Type B pancreatic cell (in vitro differentiated cells): ENCODE results near the gene CHRM5. TPM values are rescaled to one million over a fixed set of nuclear protein-coding genes. Genes with fewer than 3 reads are reported as not detected.

Experiments used
- DNase-seq: peaks from one replicate; pipeline ENCODE4 v3.0.0; 2021; ENCODE audit warnings: mixed read lengths; ENCODE audit not compliant: unreplicated experiment; ENCODE audit errors: extremely low spot score
- H3K27ac Mint-ChIP-seq: 2 replicates; pipeline ENCODE4 v1.8.0; 2021; ENCODE audit warnings: mild to moderate bottlenecking, mixed read lengths
- H3K27me3 Mint-ChIP-seq: 2 replicates; pipeline ENCODE4 v1.8.0; 2021; ENCODE audit warnings: mixed read lengths
- H3K36me3 Mint-ChIP-seq: 2 replicates; pipeline ENCODE4 v1.8.0; 2021; ENCODE audit warnings: mixed read lengths
- H3K4me1 Mint-ChIP-seq: one replicate; pipeline ENCODE4 v1.8.0; 2021; ENCODE audit warnings: mixed read lengths; ENCODE audit not compliant: unreplicated experiment
- H3K4me3 Mint-ChIP-seq: 2 replicates; pipeline ENCODE4 v1.8.0; 2021; ENCODE audit warnings: mild to moderate bottlenecking, mixed read lengths
- H3K9me3 Mint-ChIP-seq: 2 replicates; pipeline ENCODE4 v1.8.0; 2021; ENCODE audit warnings: mixed read lengths
- total RNA-seq: library from RNA; stranded (reverse); gene quantifications from 2 replicates; pipeline ENCODE4 v1.2.1, GENCODE V29; 2021; ENCODE audit warnings: low replicate concordance
- TF ChIP-seq, protein P1 (sequence below): fragments of 200-600 bp; sonication (generic); conservative IDR thresholded peaks from 2 replicates; pipeline ENCODE4 v1.5.0; 2021; ENCODE audit warnings: antibody characterized with exemption, mild to moderate bottlenecking

CHRM5 gene
- total RNA-seq, 1 donor from 2014 or later: not detected

DNA sequence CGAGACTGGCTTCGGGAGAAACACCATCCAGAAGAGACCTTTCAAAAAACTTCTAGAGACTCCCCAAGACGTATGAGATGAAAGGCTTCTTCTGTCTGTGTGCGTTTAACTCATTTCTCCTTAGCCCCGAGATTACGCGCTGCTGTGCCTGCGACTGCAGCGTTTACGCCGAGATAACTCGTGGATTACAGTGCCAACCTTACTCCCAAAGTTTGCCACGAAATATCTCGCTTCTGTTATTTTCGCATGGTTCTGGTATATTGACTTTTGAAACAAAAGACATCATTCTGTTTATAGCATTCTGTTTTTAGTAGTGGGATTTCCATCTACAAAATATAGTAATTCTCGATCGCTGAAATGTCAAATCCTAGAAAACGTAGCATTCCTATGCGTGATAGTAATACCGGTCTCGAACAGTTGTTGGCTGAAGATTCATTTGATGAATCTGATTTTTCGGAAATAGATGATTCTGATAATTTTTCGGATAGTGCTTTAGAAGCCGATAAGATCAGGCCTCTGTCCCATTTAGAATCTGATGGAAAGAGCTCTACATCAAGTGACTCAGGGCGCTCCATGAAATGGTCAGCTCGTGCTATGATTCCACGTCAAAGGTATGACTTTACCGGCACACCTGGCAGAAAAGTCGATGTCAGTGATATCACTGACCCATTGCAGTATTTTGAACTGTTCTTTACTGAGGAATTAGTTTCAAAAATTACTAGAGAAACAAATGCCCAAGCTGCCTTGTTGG, 134.1 kb downstream of the CHRM5 start:
- Mint-ChIP-seq H3K4me3 (peak overlapping the region; percentile 97), H3K27ac (peak overlapping the region; percentile 98), H3K36me3 (peaks cover 4% of the 10 kb centered on the region), H3K4me1 (peaks cover 16% of the 10 kb centered on the region), H3K9me3 (no peaks in the 10 kb centered on the region), H3K27me3 (no peaks in the 10 kb centered on the region)
- TF ChIP-seq, protein P1, sequence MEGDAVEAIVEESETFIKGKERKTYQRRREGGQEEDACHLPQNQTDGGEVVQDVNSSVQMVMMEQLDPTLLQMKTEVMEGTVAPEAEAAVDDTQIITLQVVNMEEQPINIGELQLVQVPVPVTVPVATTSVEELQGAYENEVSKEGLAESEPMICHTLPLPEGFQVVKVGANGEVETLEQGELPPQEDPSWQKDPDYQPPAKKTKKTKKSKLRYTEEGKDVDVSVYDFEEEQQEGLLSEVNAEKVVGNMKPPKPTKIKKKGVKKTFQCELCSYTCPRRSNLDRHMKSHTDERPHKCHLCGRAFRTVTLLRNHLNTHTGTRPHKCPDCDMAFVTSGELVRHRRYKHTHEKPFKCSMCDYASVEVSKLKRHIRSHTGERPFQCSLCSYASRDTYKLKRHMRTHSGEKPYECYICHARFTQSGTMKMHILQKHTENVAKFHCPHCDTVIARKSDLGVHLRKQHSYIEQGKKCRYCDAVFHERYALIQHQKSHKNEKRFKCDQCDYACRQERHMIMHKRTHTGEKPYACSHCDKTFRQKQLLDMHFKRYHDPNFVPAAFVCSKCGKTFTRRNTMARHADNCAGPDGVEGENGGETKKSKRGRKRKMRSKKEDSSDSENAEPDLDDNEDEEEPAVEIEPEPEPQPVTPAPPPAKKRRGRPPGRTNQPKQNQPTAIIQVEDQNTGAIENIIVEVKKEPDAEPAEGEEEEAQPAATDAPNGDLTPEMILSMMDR: no peak
- no peak for DNase-seq

DNA sequence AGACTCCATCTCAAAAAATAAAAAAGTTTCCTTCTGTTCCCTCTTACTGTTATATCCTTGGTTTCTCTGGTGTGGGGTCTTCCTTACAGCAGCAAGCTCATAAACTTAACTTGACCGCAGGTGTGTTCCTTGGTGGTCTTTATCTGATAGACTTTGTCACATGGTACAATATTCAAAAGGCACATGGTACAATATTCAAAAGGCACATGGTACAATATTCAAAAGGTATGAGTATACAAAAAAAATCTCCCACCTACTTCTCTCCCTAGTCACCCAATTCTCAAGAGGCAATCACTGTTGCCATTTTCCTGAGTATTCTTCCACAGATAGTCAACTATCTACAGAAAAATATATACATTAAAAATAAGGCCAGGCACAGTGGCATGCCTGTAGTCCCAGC, 138.1 kb downstream of the CHRM5 start:
- no peak for DNase-seq
- Mint-ChIP-seq H3K4me3 (no peak overlapping the region), H3K36me3 (peaks cover 4% of the 10 kb centered on the region), H3K27ac (no peak overlapping the region), H3K9me3 (no peaks in the 10 kb centered on the region), H3K27me3 (no peaks in the 10 kb centered on the region), H3K4me1 (peaks cover 12% of the 10 kb centered on the region)
- TF ChIP-seq, protein P1: no peak

DNA sequence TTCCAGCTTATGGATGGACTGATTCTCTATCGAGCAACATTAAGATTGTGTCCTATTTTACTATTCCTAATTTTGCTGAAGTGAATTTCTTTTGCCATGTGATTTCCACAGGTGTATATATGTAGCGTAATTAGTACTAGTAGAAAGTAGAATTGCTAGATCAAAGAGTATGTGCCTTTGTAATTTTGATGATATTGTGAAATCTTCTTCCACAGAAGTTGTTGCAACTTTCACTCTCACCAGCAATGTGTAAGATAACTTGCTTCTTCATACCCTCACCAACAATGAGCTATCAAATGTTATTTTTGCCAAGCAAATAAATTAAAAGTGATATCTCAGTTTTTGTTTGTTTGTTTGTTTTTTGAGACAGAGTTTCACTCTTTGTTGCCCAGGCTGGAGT, 139.0 kb downstream of the CHRM5 start:
- no peak overlapping the region for H3K27ac Mint-ChIP-seq
- no peaks in the 10 kb centered on the region for H3K36me3 Mint-ChIP-seq
- no peak for DNase-seq
- H3K9me3 Mint-ChIP-seq: no peaks in the 10 kb centered on the region
- H3K4me1 Mint-ChIP-seq: peaks cover 3% of the 10 kb centered on the region
- no peaks in the 10 kb centered on the region for H3K27me3 Mint-ChIP-seq
- H3K4me3 Mint-ChIP-seq: no peak overlapping the region
- TF ChIP-seq, protein P1: no peak

DNA sequence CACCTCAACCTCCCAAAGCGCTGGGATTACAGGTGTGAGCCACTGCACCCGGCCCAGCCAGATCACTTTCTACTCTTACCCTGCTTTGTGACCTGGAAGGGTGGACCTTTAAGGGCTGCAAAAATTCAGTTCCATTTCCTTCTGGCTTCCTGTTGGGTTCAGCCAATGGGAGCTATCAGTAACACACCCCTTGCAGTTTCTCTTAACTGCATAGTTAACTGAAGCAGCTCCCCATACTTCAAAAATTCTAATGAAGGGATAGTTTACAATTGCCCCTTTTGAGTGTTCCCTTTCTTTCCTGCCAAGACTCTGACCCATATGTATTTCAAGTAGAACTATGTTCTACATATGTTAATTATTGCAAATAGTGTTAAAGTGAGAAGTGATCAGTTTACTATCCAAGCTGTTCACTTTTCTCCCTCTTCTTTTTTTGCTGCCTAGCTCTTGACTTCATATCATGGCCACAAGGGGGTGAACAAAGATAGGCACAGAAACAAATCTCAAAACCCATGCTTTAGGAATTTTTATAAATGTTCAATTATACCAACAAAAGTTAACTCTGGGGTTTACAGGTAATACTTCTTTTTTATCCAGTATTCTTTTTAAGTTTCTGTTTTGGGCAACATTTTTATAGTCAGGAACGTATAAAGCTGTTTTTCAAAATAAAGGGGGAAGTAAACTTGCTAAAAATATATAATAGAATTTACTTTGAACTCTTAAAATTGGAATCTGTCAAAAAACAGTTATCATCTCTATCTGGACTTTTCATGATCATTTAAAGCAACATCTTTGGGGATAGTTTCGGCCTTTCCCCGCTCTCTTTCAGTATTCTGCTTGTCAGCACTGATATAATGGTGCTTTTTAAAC, 141.7 kb downstream of the CHRM5 start:
- no peaks in the 10 kb centered on the region for H3K9me3 Mint-ChIP-seq
- H3K36me3 Mint-ChIP-seq: no peaks in the 10 kb centered on the region
- no peak for DNase-seq
- H3K4me1 Mint-ChIP-seq: no peaks in the 10 kb centered on the region
- TF ChIP-seq, protein P1: peak; percentile 84
- no peak overlapping the region for H3K4me3 Mint-ChIP-seq
- H3K27me3 Mint-ChIP-seq: no peaks in the 10 kb centered on the region
- no peak overlapping the region for H3K27ac Mint-ChIP-seq

DNA sequence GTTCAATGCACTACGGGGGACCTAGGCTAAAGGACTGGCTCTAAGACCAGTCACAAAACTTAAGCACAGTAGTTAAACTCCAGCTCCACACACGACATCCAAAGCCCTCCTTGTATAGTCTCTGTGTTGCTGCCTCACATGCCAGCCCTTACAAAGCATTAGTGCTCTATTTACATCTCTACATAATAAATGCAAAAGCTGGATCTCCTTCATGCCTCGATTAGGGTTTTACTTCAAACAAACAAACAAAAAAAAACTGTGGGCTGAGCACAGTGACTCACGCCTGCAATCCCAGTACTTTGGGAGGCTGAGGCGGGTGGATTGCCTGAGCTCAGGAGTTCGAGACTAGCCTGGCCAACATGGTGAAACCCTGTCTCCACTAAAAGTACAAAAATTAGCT, 143.2 kb downstream of the CHRM5 start:
- Mint-ChIP-seq H3K27me3 (no peaks in the 10 kb centered on the region), H3K27ac (no peak overlapping the region), H3K36me3 (no peaks in the 10 kb centered on the region), H3K4me3 (no peak overlapping the region), H3K9me3 (no peaks in the 10 kb centered on the region), H3K4me1 (no peaks in the 10 kb centered on the region)
- DNase-seq: no peak
- TF ChIP-seq, protein P1: no peak
